ENCODE results near the gene ARHGEF19.
A peak's percentile ranks its signal among the peaks of the same experiment; 100 is the strongest.

The ARHGEF19 gene

GRCh38 chr1:16156848-16157495 lies 55.5 kb downstream of the ARHGEF19 start:
- no peak overlapping the region for H3K4me3 ChIP-seq (ENCODE audit: low read depth, low read length)
- no peaks in the 10 kb centered on the region for H3K36me3 ChIP-seq (ENCODE audit: control insufficient read depth in 2 of 2, insufficient read depth in 1 of 2, low read length in 2 of 2)
- ChIA-PET POLR2A (interaction anchor here (0.6 to 3.9 kb wide), 9 partner anchors 8 to 74 kb away, joined by 3 to 36 read pairs (median 5); no protein-coding TSS in a partner anchor), CTCF (interaction anchor here (0.6 to 7.8 kb wide), 3 partner anchors 32 to 734 kb away, joined by 3 to 117 read pairs (median 3); no protein-coding TSS in a partner anchor)
- no peaks in the 10 kb centered on the region; the same call in 1 of the 2 replicates for H3K4me1 ChIP-seq (ENCODE audit: control insufficient read depth, insufficient read depth, low read length)
- TF ChIP-seq MYNN (tag by site-specific recombination; IDR thresholded peaks at IDR 0.05; ENCODE audit: borderline replicate concordance) (no peak), ZBTB10 (tag by site-specific recombination; IDR thresholded peaks at IDR 0.05) (no peak), ZNF433 (tag by site-specific recombination; IDR thresholded peaks at IDR 0.05; ENCODE audit: low read depth) (no peak), ZNF114 (tag by site-specific recombination; IDR thresholded peaks at IDR 0.05) (no peak), ZFHX2 (tag by site-specific recombination; conservative IDR thresholded peaks at IDR 0.05) (peak; percentile 56), ZNF76 (tag by site-specific recombination; IDR thresholded peaks at IDR 0.05; ENCODE audit: borderline replicate concordance, low read depth) (no peak), SP2 (tag by site-specific recombination; IDR thresholded peaks at IDR 0.05) (peak; percentile 83), ZNF280D (tag by site-specific recombination; IDR thresholded peaks at IDR 0.05) (no peak), ZNF624 (tag by site-specific recombination; IDR thresholded peaks at IDR 0.05) (0 out of 2 replicates have a peak, but pooled peaks have one; percentile 8), SP7 (tag by site-specific recombination; IDR thresholded peaks at IDR 0.05) (peak; percentile 89)
- no peaks in the 10 kb centered on the region for H3K9me3 ChIP-seq (ENCODE audit: control insufficient read depth, insufficient read depth, low read depth, low read length)
- no peak overlapping the region for H3K27ac ChIP-seq (ENCODE audit: extremely low read depth, low read depth, low read length)

GRCh38 chr1:16155537-16156410 lies 56.7 kb downstream of the ARHGEF19 start, which contains the start of gene EPHA2:
TSS of gene EPHA2 (minus strand) at chr1:16156069. CDS start at chr1:16155932, 137 bp downstream.
- H3K27ac ChIP-seq (ENCODE audit: extremely low read depth, low read depth, low read length) = peak within 1 kb of the TSS; percentile 63; the same call in 1 of the 2 replicates
- CTCF ChIA-PET = interaction anchor here (0.6 to 7.8 kb wide), 8 partner anchors 13 to 340 kb away, joined by 3 to 117 read pairs (median 3); no protein-coding TSS in a partner anchor
- POLR2A ChIA-PET = interaction anchor here (0.6 to 3.9 kb wide), 16 partner anchors 9 to 82 kb away, joined by 3 to 36 read pairs (median 6); partner anchors contain the start of gene FAM131C
- peaks cover 0 to 5% of the 10 kb centered on the region in 2 experiments; a peak in 1 of 3 replicates for H3K36me3 ChIP-seq (ENCODE audit: control insufficient read depth in 2 of 2, insufficient read depth in 1 of 2, low read length in 2 of 2)
- H3K4me3 ChIP-seq (ENCODE audit: low read depth, low read length) = peak within 1 kb of the TSS; percentile 68
- peaks cover 4% of the 10 kb centered on the region; the same call in 1 of the 2 replicates for H3K4me1 ChIP-seq (ENCODE audit: control insufficient read depth, insufficient read depth, low read length)
- no peaks in the 10 kb centered on the region for H3K9me3 ChIP-seq (ENCODE audit: control insufficient read depth, insufficient read depth, low read depth, low read length)
- TF ChIP-seq BCL6B (tag by site-specific recombination; IDR thresholded peaks at IDR 0.05) = no peak
- peak; percentile 94 for TF ChIP-seq ZFP69B (tag by site-specific recombination; IDR thresholded peaks at IDR 0.05)
- no peak for TF ChIP-seq ZNF16 (tag by site-specific recombination; IDR thresholded peaks at IDR 0.05; ENCODE audit: low read depth)
- TF ChIP-seq ZNF362 (tag by site-specific recombination; IDR thresholded peaks at IDR 0.05) = no peak
- TF ChIP-seq REPIN1 (tag by site-specific recombination; IDR thresholded peaks at IDR 0.05; ENCODE audit: low read depth) = no peak
- TF ChIP-seq ZNF184 (tag by site-specific recombination; IDR thresholded peaks at IDR 0.05) = peak; percentile 40; the same call in 1 of the 2 replicates
- no peak for TF ChIP-seq ZNF114 (tag by site-specific recombination; IDR thresholded peaks at IDR 0.05)
- TF ChIP-seq ZNF433 (tag by site-specific recombination; IDR thresholded peaks at IDR 0.05; ENCODE audit: low read depth) = no peak
- TF ChIP-seq ZNF560 (tag by site-specific recombination; IDR thresholded peaks at IDR 0.05; ENCODE audit: borderline replicate concordance) = no peak
- no peak for TF ChIP-seq KLF7 (tag by site-specific recombination; IDR thresholded peaks at IDR 0.05; ENCODE audit: borderline replicate concordance)
- no peak for TF ChIP-seq YY2 (tag by site-specific recombination; IDR thresholded peaks at IDR 0.05)
- TF ChIP-seq ZNF214 (tag by site-specific recombination; IDR thresholded peaks at IDR 0.05; ENCODE audit: borderline replicate concordance) = no peak

Data from HEK293 (cell line).